HEK293T (cell line): ENCODE data around the gene EIF3D.

Source experiments
- BHLHE40 ChIP-seq: fragments of 450-650 bp; IDR thresholded peaks from 2 replicates; pipeline ENCODE4 v1.6.1; 2016; ENCODE audit warnings: mild to moderate bottlenecking, moderate library complexity, borderline replicate concordance
- FOXA1 ChIP-seq: fragments of 450-650 bp; IDR thresholded peaks from 2 replicates; pipeline ENCODE4 v1.6.1; 2016; ENCODE audit warnings: mild to moderate bottlenecking
- FOXM1 ChIP-seq: fragments of 450-650 bp; IDR thresholded peaks from 2 replicates; pipeline ENCODE4 v1.6.1; 2017; ENCODE audit warnings: mild to moderate bottlenecking, borderline replicate concordance
- LEF1 ChIP-seq: fragments of 450-650 bp; IDR thresholded peaks from 2 replicates; pipeline ENCODE4 v1.6.1; 2017; ENCODE audit warnings: mild to moderate bottlenecking, borderline replicate concordance
- SUZ12 ChIP-seq: fragments of 450-650 bp; IDR thresholded peaks from 2 replicates; pipeline ENCODE4 v1.6.1; 2016; ENCODE audit warnings: mild to moderate bottlenecking

DNA sequence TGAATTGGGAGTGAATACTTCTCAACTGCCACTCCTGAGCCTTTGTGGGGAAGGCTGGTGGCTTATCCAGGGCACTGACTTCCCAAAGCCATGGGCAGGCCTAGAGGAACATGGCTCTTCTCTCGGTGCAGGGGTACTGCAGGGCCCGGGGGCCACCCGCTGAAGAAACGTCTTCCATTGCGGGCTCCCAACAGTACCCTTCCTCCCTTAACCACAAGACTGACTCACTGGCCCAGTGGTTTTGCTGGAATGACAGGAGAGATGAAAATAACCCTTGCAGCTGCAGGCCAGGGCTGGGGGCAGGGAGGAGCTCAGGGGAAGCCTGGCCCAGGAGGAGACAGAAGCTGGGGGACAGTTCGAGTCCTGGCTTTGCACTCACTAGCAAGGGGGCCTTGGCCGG, 61.0 kb downstream of the EIF3D start:
- TF ChIP-seq BHLHE40 = no peak
- TF ChIP-seq FOXA1 = no peak
- TF ChIP-seq FOXM1 = no peak
- no peak for TF ChIP-seq SUZ12
- TF ChIP-seq LEF1 = no peak
